Retina (tissue), 1 donor: ENCODE measurements around the gene DENND1A.
"Not testable (repeated sequence)": the region's sequence is repeated elsewhere in the genome, so short reads cannot be mapped to it uniquely, and the experiment has no call there.

Experiments
- DNase-seq: peaks from one replicate; pipeline ENCODE4 v3.0.0-alpha.2; 2016

Gene DENND1A

GRCh38 chr9:123398938-123399337 is 531.0 kb downstream of the DENND1A start:
- DNase-seq, result not testable (repeated sequence)

DNA sequence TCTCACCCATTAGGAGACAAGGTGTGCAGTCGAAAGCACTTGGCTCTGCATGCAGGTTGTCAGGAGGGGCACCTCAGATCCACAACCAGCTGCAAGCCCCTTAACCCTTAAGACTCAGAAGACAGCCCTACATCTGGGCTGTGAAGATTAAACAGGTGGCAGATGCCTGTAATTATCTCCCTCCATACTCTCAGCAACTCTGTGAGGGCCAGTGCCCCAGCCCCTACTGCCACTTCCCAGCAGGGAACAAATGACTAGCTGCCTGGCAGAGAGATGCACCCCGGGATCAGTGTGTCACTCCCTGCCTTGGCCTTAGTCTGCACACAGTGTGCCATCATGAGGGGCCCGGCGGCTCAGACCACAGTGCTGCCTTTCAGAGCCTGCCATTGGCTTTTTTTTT is 532.0 kb downstream of the DENND1A start:
- no peak for DNase-seq

DNA sequence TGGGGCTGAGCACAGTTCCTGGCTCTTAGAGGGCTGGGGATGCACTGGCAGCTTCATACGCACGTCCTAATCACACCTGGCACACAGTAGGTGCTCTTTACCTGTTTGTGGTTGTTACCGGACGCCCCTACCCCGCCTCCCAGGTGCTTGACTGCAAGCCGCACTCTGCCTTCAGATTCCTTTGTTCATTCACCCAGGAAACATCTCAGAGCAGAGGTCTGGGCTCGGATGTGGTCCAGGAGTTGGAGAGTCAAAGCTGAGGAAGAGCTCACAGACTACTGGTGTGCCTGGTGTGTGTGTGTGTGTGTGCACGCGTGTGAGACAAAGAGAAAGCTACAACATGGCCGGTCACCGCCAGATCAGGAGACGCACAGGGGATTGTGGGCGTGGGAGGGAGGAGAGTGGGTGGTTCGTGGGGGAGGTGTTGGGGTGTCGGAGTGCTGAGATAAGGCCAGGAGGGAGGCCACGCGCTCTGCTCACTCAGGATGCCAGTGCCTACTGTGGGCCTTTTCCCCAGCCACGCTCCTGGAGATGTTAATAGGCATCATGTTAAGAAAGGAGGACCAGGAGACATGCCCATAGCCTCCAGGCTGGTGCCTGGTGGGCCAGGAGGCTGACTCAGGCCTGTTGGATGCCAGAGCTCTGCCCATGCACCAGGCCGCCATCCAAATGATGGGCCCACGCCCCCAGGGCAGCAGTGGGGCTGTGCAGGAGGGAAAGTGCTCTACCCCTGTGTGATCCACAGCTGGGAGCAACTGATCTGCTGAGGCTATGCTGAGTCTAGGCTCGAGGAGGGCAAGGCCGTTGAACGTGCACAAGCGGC is 534.0 kb downstream of the DENND1A start:
- peak; percentile 44 for DNase-seq

DNA sequence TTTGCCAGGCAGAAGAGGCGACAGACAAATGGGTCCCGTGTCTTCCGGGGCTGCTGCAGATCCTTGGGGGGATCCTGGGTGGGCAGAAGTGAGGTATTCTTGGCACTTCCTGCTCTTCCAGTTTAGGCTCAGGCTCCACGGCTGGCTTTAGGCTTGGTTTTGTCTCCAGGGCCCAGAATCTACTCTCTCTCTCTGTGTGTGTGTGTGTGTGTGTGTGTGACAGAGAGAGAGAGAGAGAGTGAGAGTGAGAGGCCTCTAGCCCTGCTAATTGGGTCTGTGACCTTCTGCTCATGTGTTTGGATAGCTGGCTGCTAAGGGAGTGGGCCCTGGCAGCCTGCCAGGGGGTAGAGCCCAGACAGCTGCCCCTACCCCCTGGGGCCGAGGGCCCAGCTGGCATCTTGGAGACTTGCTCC is 534.6 kb downstream of the DENND1A start:
- peak; percentile 89 for DNase-seq

- no peak for DNase-seq
Measured at GRCh38 chr9:123394291-123395235, 535.4 kb downstream of the DENND1A start.

- DNase-seq, result no peak
Measured at GRCh38 chr9:123392802-123393201, 537.1 kb downstream of the DENND1A start.

GRCh38 chr9:123391946-123392345 is 538.0 kb downstream of the DENND1A start:
- no peak for DNase-seq

- DNase-seq, result no peak
Measured at GRCh38 chr9:123391233-123391632, 538.7 kb downstream of the DENND1A start.

DNA sequence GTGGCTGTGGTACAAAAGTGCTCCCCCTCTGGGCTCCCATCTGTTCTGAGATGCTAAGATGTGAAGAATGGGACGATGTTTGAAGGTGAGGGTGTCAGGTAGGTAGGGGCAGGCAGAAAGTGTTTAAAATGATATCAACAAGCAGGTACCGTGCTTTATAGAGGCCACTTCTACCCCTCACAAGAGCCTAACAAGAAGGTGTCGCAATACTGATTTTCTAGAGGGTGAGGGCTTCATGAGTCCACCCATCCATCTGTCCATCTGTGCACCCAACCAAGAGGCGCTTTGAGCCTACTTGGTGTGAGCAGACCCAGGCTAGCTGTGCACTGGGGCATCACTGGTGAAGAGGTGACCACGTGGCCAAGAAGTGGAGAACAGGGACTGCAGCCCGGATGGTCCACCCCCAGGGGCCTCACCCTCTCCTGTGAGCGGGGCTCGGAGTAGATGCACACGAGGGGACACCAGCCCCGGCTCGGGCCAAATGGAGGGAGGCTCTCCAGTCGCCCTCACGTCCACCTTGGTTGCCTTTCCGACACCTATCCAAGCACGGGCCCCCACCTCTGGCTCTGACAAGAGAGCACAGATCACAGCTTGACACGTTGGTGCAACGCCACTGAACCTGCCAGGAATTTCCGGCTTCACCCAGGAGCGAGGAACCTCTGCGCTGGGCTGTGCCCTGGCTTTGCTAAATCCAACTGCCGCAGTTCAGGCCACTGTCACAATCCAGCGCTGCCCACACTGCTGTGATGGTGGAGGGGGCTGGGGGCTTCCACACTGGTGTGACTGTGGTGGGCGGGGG is 539.4 kb downstream of the DENND1A start:
- DNase-seq, result no peak

DNA sequence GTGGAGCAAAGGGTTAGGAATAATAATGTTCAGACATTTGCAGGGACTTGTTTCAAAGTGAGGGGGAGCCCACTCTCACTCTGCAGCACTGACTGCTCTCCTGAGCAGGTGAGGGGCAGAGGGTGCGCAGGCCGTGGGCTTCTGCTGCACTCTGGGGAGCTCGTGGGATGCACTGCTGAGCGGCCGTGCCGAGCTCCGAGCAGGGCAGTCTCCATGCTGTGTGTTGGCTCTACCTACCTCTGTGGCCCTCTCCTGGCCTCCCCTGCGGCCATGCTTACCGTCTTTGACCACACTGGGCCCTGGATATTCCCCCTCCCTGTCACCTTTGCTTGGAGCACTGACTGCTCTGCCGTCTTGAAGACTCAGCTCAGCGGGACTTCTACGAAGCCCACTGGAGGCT is 540.2 kb downstream of the DENND1A start:
- DNase-seq, result peak; percentile 39

GRCh38 chr9:123389070-123389469 is 540.9 kb downstream of the DENND1A start:
- DNase-seq, result peak; percentile 31

DNA sequence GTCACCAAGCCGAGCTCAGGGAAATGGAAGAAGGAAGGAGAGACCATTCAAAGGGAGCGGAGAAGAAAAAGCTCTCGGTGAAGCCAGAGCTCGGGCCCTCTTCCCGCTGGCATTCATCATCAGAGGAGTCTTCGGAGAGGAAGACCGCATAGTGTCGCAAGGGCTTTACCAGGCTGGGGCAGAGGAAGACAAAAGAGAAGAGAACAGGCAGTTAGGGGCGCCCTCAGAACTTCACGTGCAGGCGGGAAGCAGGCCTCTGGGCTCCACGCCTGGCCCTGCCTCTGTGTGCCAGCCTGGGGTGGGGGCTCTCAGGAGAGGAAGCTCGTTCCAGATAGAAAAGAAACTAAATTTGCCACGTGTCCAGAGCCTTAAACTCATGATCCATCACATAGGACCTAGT is 542.2 kb downstream of the DENND1A start:
- DNase-seq, result peak; percentile 30

- no peak for DNase-seq
Measured at GRCh38 chr9:123383512-123384170, 546.3 kb downstream of the DENND1A start.

DNA sequence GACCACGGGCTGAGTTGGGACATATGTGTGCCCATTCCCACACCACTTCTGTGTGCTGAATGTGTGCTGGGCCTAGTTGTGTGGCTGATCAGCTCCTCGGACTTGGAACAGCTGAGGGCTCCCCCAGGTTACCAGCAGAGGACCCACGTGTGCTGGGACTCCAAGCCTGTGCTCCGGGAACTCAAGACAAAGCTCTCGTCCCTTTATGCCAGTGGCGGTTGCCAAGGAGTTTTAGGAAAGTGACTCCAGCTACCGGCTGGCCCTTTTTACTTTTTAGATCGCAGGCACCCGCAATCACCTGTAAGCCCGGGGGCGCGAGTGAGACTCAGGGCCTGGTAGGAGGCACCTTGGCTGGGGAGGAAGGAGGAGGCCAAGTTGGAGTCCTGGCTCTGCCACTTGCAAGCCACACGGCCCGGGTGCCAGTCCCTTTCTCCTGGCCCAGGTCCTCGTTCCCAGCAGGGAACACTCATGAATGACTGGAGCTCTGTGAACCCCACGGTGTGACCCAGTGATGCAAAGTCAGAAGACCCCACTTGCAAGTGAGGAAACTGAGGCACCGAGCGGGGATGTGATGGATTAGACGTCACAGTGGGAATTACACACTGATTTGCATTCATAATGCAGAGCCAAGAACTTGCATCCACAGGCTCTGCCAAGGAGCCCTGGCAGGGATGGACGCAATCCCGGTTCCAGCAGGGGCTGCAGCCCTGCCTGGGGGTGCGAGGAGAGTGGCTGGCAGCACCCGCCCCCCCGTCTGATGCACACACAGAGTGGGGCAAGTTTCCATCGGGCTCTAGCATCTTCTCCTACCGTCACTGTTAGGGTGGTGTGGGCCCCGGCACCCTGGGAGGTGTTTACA is 547.0 kb downstream of the DENND1A start:
- DNase-seq, result no peak

GRCh38 chr9:123380852-123381705 is 548.8 kb downstream of the DENND1A start:
- DNase-seq, result no peak

- no peak for DNase-seq
Measured at GRCh38 chr9:123378956-123379660, 550.8 kb downstream of the DENND1A start.

GRCh38 chr9:123378025-123378424 is 551.9 kb downstream of the DENND1A start:
- no peak for DNase-seq

- peak; percentile 81 for DNase-seq
Measured at GRCh38 chr9:123377211-123377971, 552.5 kb downstream of the DENND1A start.
